Measurements from ENCODE around the gene FIGNL2.

FIGNL2 gene

GRCh38 chr12:51855586-51856428 is 7.3 kb upstream of the FIGNL2 start:
- DNase-seq (ENCODE audit: low spot score), result no peak

- DNase-seq (ENCODE audit: low spot score), result no peak
Observed at GRCh38 chr12:51852404-51853137, 4.1 kb upstream of the FIGNL2 start.

GRCh38 chr12:51851413-51852124 is 3.1 kb upstream of the FIGNL2 start:
- DNase-seq (ENCODE audit: low spot score), result no peak

- DNase-seq (ENCODE audit: low spot score), result no peak
Observed at GRCh38 chr12:51850965-51851299, 2.4 kb upstream of the FIGNL2 start.

- DNase-seq (ENCODE audit: low spot score), result no peak
Observed at GRCh38 chr12:51850081-51850964, 1.8 kb upstream of the FIGNL2 start.

GRCh38 chr12:51848841-51849735 is 570 bp upstream of the FIGNL2 start:
- DNase-seq (ENCODE audit: low spot score), result no peak

- DNase-seq (ENCODE audit: low spot score), result no peak
Observed at GRCh38 chr12:51847643-51848325, 734 bp downstream of the FIGNL2 start.

GRCh38 chr12:51846911-51847642 is 1.4 kb downstream of the FIGNL2 start:
- DNase-seq (ENCODE audit: low spot score), result peak; percentile 22

- no peak for DNase-seq (ENCODE audit: low spot score)
Observed at GRCh38 chr12:51846271-51846691, 2.2 kb downstream of the FIGNL2 start.

GRCh38 chr12:51845482-51845881 is 3.0 kb downstream of the FIGNL2 start:
- DNase-seq (ENCODE audit: low spot score), result no peak

GRCh38 chr12:51844854-51845253 is 3.7 kb downstream of the FIGNL2 start:
- no peak for DNase-seq (ENCODE audit: low spot score)

- DNase-seq (ENCODE audit: low spot score), result no peak
Observed at GRCh38 chr12:51841727-51842126, 6.8 kb downstream of the FIGNL2 start.

GRCh38 chr12:51840966-51841365 is 7.6 kb downstream of the FIGNL2 start:
- no peak for DNase-seq (ENCODE audit: low spot score)

GRCh38 chr12:51839310-51839947 is 9.1 kb downstream of the FIGNL2 start:
- no peak for DNase-seq (ENCODE audit: low spot score)

GRCh38 chr12:51838762-51839161 is 9.8 kb downstream of the FIGNL2 start:
- no peak for DNase-seq (ENCODE audit: low spot score)

- no peak for DNase-seq (ENCODE audit: low spot score)
Observed at GRCh38 chr12:51838036-51838435, 10.5 kb downstream of the FIGNL2 start.

GRCh38 chr12:51837286-51837685 is 11.2 kb downstream of the FIGNL2 start:
- DNase-seq (ENCODE audit: low spot score), result no peak

GRCh38 chr12:51836827-51837173 is 11.7 kb downstream of the FIGNL2 start:
- DNase-seq (ENCODE audit: low spot score), result no peak

All from NAMALWA (cell line).